H9 (cell line): ENCODE data around the gene TMEM239. TPM values are rescaled to one million over a fixed set of nuclear protein-coding genes. Genes with fewer than 3 reads are reported as not detected.

Source experiments
- DNase-seq: peaks from one replicate; pipeline ENCODE4 v3.0.0-alpha.2; 2017
- H2AFZ ChIP-seq: one replicate; pipeline ENCODE4 v1.6.1; 2013; ENCODE audit warnings: mild to moderate bottlenecking, low read length, control low read depth, moderate library complexity
- H2AK5ac ChIP-seq: 2 replicates; pipeline ENCODE4 v1.6.1; 2013; ENCODE audit warnings: low read length, control low read depth, mixed read lengths; ENCODE audit not compliant: insufficient read length
- H2BK120ac ChIP-seq: one replicate; pipeline ENCODE4 v1.6.1; 2013; ENCODE audit warnings: low read depth, mild to moderate bottlenecking, low read length, control low read depth, inconsistent platforms; ENCODE audit not compliant: poor library complexity, severe bottlenecking
- H2BK12ac ChIP-seq: 2 replicates; pipeline ENCODE4 v1.6.1; 2013; ENCODE audit warnings: low read length, control low read depth, mixed read lengths, low read depth; ENCODE audit not compliant: insufficient read length
- H2BK15ac ChIP-seq: 2 replicates; pipeline ENCODE4 v1.6.1; 2013; ENCODE audit warnings: low read depth, low read length, control low read depth
- H2BK20ac ChIP-seq: one replicate; pipeline ENCODE4 v1.6.1; 2013; ENCODE audit warnings: low read depth, mild to moderate bottlenecking, low read length, control low read depth, inconsistent platforms; ENCODE audit not compliant: poor library complexity, severe bottlenecking
- H2BK5ac ChIP-seq: 2 replicates; pipeline ENCODE4 v1.6.1; 2013; ENCODE audit warnings: low read length, control low read depth, mixed read lengths; ENCODE audit not compliant: insufficient read length
- H3K14ac ChIP-seq: 2 replicates; pipeline ENCODE4 v1.6.1; 2013; ENCODE audit warnings: low read length, control low read depth; ENCODE audit not compliant: insufficient read depth
- H3K18ac ChIP-seq: 2 replicates; pipeline ENCODE4 v1.6.1; 2013; ENCODE audit warnings: low read depth, mild to moderate bottlenecking, mixed read lengths, low read length, control low read depth; ENCODE audit not compliant: insufficient read length
- H3K23ac ChIP-seq: 2 replicates; pipeline ENCODE4 v1.6.1; 2013; ENCODE audit warnings: low read length, control low read depth, mixed read lengths, low read depth; ENCODE audit not compliant: insufficient read length
- H3K23me2 ChIP-seq: 2 replicates; pipeline ENCODE4 v1.6.1; 2013; ENCODE audit warnings: low read depth, mild to moderate bottlenecking, mixed read lengths, low read length, control low read depth; ENCODE audit not compliant: insufficient read length, poor library complexity, severe bottlenecking
- H3K27ac ChIP-seq: 2 replicates; pipeline ENCODE4 v1.5.1; 2013; ENCODE audit warnings: low read length, control low read depth, mixed read lengths, low read depth; ENCODE audit not compliant: insufficient read length
- H3K27me3 ChIP-seq: 2 replicates; pipeline ENCODE4 v1.6.1; 2013; ENCODE audit warnings: low read length, control low read depth, inconsistent platforms; ENCODE audit not compliant: insufficient read depth
- H3K4ac ChIP-seq: 2 replicates; pipeline ENCODE4 v1.6.1; 2013; ENCODE audit warnings: low read depth, mild to moderate bottlenecking, control low read depth, inconsistent platforms, low read length, moderate library complexity
- H3K4me1 ChIP-seq: 2 replicates; pipeline ENCODE4 v1.6.1; 2013; ENCODE audit warnings: low read length, control low read depth, inconsistent platforms; ENCODE audit not compliant: insufficient read depth
- H3K4me2 ChIP-seq: 2 replicates; pipeline ENCODE4 v1.6.1; 2013; ENCODE audit warnings: low read length, control low read depth, mixed read lengths; ENCODE audit not compliant: insufficient read length, insufficient read depth
- H3K56ac ChIP-seq: 2 replicates; pipeline ENCODE4 v1.6.1; 2013; ENCODE audit warnings: low read depth, mild to moderate bottlenecking, mixed read lengths, low read length, control low read depth; ENCODE audit not compliant: insufficient read length
- H3K79me1 ChIP-seq: 2 replicates; pipeline ENCODE4 v1.6.1; 2013; ENCODE audit warnings: low read depth, mild to moderate bottlenecking, moderate library complexity, low read length, control low read depth, inconsistent platforms; ENCODE audit not compliant: insufficient read depth, poor library complexity, severe bottlenecking
- H3K79me2 ChIP-seq: 2 replicates; pipeline ENCODE4 v1.6.1; 2013; ENCODE audit warnings: low read length, control low read depth, inconsistent platforms; ENCODE audit not compliant: insufficient read depth
- H3K9ac ChIP-seq: 2 replicates; pipeline ENCODE4 v1.6.1; 2013; ENCODE audit warnings: low read length, control low read depth, mixed read lengths; ENCODE audit not compliant: insufficient read length; ENCODE audit errors: extremely low read depth
- H3K9me3 ChIP-seq: one replicate; pipeline ENCODE4 v1.6.1; 2013; ENCODE audit warnings: low read depth, low read length, inconsistent platforms; ENCODE audit not compliant: control insufficient read depth
- H3T11ph ChIP-seq: one replicate; pipeline ENCODE4 v1.6.1; 2013; ENCODE audit warnings: mild to moderate bottlenecking, low read length, control low read depth, inconsistent platforms
- H4K20me1 ChIP-seq: one replicate; pipeline ENCODE4 v1.6.1; 2013; ENCODE audit not compliant: control insufficient read depth, insufficient read length, insufficient read depth
- H4K5ac ChIP-seq: 2 replicates; pipeline ENCODE4 v1.6.1; 2013; ENCODE audit warnings: low read depth, mild to moderate bottlenecking, mixed read lengths, low read length, control low read depth; ENCODE audit not compliant: insufficient read length
- H4K8ac ChIP-seq: replicated peaks from 2 replicates; pipeline ENCODE4 v1.6.1; 2013; ENCODE audit warnings: low read length, control low read depth, mixed read lengths, low read depth; ENCODE audit not compliant: insufficient read length
- H4K91ac ChIP-seq: 2 replicates; pipeline ENCODE4 v1.6.1; 2013; ENCODE audit warnings: low read depth, mild to moderate bottlenecking, moderate library complexity, mixed read lengths, low read length, control low read depth; ENCODE audit not compliant: insufficient read length
- H3K27ac Mint-ChIP-seq, 3 experiments: 2 replicates in 2 of 3; 3 replicates in 1 of 3; pipeline ENCODE4 v1.8.0; 2020 to 2021; ENCODE audit warnings: mixed read lengths in 3 of 3, mild to moderate bottlenecking in 1 of 3, moderate library complexity in 1 of 3
- H3K27me3 Mint-ChIP-seq: 2 replicates; pipeline ENCODE4 v1.8.0; 2021; ENCODE audit warnings: low read depth, mild to moderate bottlenecking, moderate library complexity, mixed read lengths
- H3K36me3 Mint-ChIP-seq, 3 experiments: 2 replicates in 2 of 3; 3 replicates in 1 of 3; pipeline ENCODE4 v1.8.0; 2020 to 2021; ENCODE audit warnings: low read depth in 3 of 3, mixed read lengths in 3 of 3; ENCODE audit not compliant: insufficient read depth in 1 of 3
- H3K4me1 Mint-ChIP-seq, 2 experiments: 2 replicates each; pipeline ENCODE4 v1.8.0; 2020; ENCODE audit warnings: mixed read lengths in 2 of 2
- H3K4me3 Mint-ChIP-seq, 2 experiments: 2 replicates in 1 of 2; 3 replicates in 1 of 2; pipeline ENCODE4 v1.8.0; 2020 to 2021; ENCODE audit warnings: mild to moderate bottlenecking in 2 of 2, mixed read lengths in 2 of 2, moderate library complexity in 1 of 2
- H3K9me3 Mint-ChIP-seq, 2 experiments: 2 replicates in 1 of 2; 3 replicates in 1 of 2; pipeline ENCODE4 v1.8.0; 2020; ENCODE audit warnings: mild to moderate bottlenecking in 2 of 2, mixed read lengths in 2 of 2, moderate library complexity in 1 of 2
- CTCF ChIP-seq: fragments of 200-600 bp; sonication (generic); conservative IDR thresholded peaks from 3 replicates; pipeline ENCODE4 v1.8.0; 2021; ENCODE audit warnings: antibody characterized with exemption, mild to moderate bottlenecking
- WGBS: extraction: QIAGEN DNeasy Blood & Tissue Kit; methylation state at CpG from one replicate; pipeline ENCODE4 v1.1.7; 2013; ENCODE audit warnings: missing lambda C conversion rate, low lambda C conversion rate, mixed read lengths; ENCODE audit not compliant: insufficient read length; ENCODE audit errors: extremely low coverage; 5-methylcytosine and 5-hydroxymethylcytosine counted together
- total RNA-seq: library from RNA; stranded (reverse); gene quantifications from 2 replicates; pipeline ENCODE4 v1.2.1, GENCODE V29; 2021

Gene TMEM239
- total RNA-seq, 1 experiment from 2014 or later, result not detected

- no peak overlapping the region for H2BK20ac ChIP-seq
- no CpG with 5 or more reads among the region's 5 CpGs for WGBS
- H3K56ac ChIP-seq, result no peak overlapping the region
- no peak overlapping the region for H3K27ac Mint-ChIP-seq
- H3K4me1 ChIP-seq, result no peaks in the 10 kb centered on the region
- no peak overlapping the region for H2AK5ac ChIP-seq
- no peak for DNase-seq
- H2BK120ac ChIP-seq, result no peak overlapping the region
- H2BK12ac ChIP-seq, result no peak overlapping the region
- no peak overlapping the region for H3K14ac ChIP-seq
- H3K9me3 ChIP-seq, result no peaks in the 10 kb centered on the region
- H4K20me1 ChIP-seq, result no peaks in the 10 kb centered on the region
- H4K5ac ChIP-seq, result no peak overlapping the region
- no peaks in the 10 kb centered on the region; a peak in 1 of 5 replicates for H3K9me3 Mint-ChIP-seq
- no peak overlapping the region for H3K18ac ChIP-seq
- H3K4me3 Mint-ChIP-seq, result no peak overlapping the region
- H2AFZ ChIP-seq, result no peak overlapping the region
- no peak overlapping the region for H3K9ac ChIP-seq
- H3K4me1 Mint-ChIP-seq, result no peaks in the 10 kb centered on the region; a peak in 2 of 4 replicates
- H4K91ac ChIP-seq, result no peak overlapping the region
- no peak overlapping the region for H3K23ac ChIP-seq
- no peak overlapping the region for H2BK15ac ChIP-seq
- H3K27me3 Mint-ChIP-seq, result no peaks in the 10 kb centered on the region; the same call in 1 of the 2 replicates
- no peak overlapping the region for H3T11ph ChIP-seq
- H3K79me1 ChIP-seq, result no peaks in the 10 kb centered on the region
- H2BK5ac ChIP-seq, result no peak overlapping the region
- no peaks in the 10 kb centered on the region for H3K27me3 ChIP-seq
- H3K79me2 ChIP-seq, result no peaks in the 10 kb centered on the region
- TF ChIP-seq CTCF, result no peak
- no peak overlapping the region for H3K27ac ChIP-seq
- no peaks in the 10 kb centered on the region for H3K36me3 Mint-ChIP-seq
- no peaks in the 10 kb centered on the region for H3K23me2 ChIP-seq
- H3K4me2 ChIP-seq, result no peak overlapping the region
- no peak overlapping the region for H3K4ac ChIP-seq
- no peak overlapping the region for H4K8ac ChIP-seq
These were observed 30.5 kb downstream of the TMEM239 start for GRCh38 chr20:2846698-2847097.
